Prostate gland (tissue), 2 donors: ENCODE data around the gene NUPR1. TPM values are rescaled to one million over a fixed set of nuclear protein-coding genes. Genes with fewer than 3 reads are reported as not detected.
"Not testable (repeated sequence)": the region's sequence is repeated elsewhere in the genome, so short reads cannot be mapped to it uniquely, and the experiment has no call there.

Source experiments
- DNase-seq: peaks from one replicate; pipeline ENCODE4 v3.0.0-alpha.2; 2019; ENCODE audit warnings: low spot score
- H3K27ac ChIP-seq, 2 donors: fragments of 200-600 bp; sonication (generic); 2 replicates each; pipeline ENCODE4 v1.5.1; 2017 to 2019
- H3K27me3 ChIP-seq: fragments of 200-600 bp; sonication (generic); replicated peaks from 2 replicates; pipeline ENCODE4 v1.5.1; 2019; ENCODE audit not compliant: insufficient read depth
- H3K36me3 ChIP-seq, 2 donors: fragments of 200-600 bp; sonication (generic); 1 replicate in 1 of 2; 2 replicates in 1 of 2; pipeline versions ENCODE4 v1.5.1 to v1.8.1; 2017 to 2019
- H3K4me1 ChIP-seq: fragments of 200-600 bp; sonication (generic); replicated peaks from 2 replicates; pipeline ENCODE4 v1.5.1; 2019
- H3K4me3 ChIP-seq, 2 donors: fragments of 200-600 bp; sonication (generic); 2 replicates each; pipeline ENCODE4 v1.5.1; 2017 to 2019
- H3K9me3 ChIP-seq: fragments of 200-600 bp; sonication (generic); 2 replicates; pipeline ENCODE4 v1.5.1; 2017
- POLR2A ChIP-seq: fragments of 450-650 bp; IDR thresholded peaks from one replicate; pipeline ENCODE4 v1.6.1; 2016; ENCODE audit warnings: antibody characterized with exemption, mild to moderate bottlenecking
- POLR2AphosphoS5 ChIP-seq: sonication (generic); formaldehyde crosslinking; IDR thresholded peaks from one replicate; pipeline ENCODE4 v1.6.1; 2017; ENCODE audit warnings: antibody characterized with exemption
- WGBS: methylation state at CpG from one replicate; pipeline ENCODE4 v1.1.5; 2018; 5-methylcytosine and 5-hydroxymethylcytosine counted together
- intact Hi-C: fragments of 100-400 bp; cut with DNase I; formaldehyde crosslinking; loops from one replicate; pipeline ENCODE4 v1.14.2; 2022
- total RNA-seq, 2 donors: library from RNA; depleted of rRNA; stranded (reverse); fragments of >200 nt; gene quantifications; one replicate each; pipeline ENCODE4 v1.1.0, GENCODE V29; 2016
- TF ChIP-seq, protein P1 (sequence below), 4 experiments: fragments of 200-600 bp in 2 of 4; fragments of 450-650 bp in 2 of 4; sonication (generic) in 2 of 4; IDR thresholded peaks; 1 replicate in 3 of 4; 2 replicates in 1 of 4; pipeline ENCODE4 v1.5.1; 2016 to 2019; ENCODE audit warnings: antibody characterized with exemption in 4 of 4, mild to moderate bottlenecking in 2 of 4, moderate library complexity in 2 of 4

Gene NUPR1
- total RNA-seq, 2 donors from 2014 or later: 79.6 to 107 TPM

- peak overlapping the region in 1 of 2 donors; percentile 33 for H3K27ac ChIP-seq
- H3K9me3 ChIP-seq: no peaks in the 10 kb centered on the region
- no peaks in the 10 kb centered on the region for H3K27me3 ChIP-seq
- WGBS: 93% methylated on average over 5 of the region's 5 CpGs
- H3K36me3 ChIP-seq: no peaks in the 10 kb centered on the region
- no peaks in the 10 kb centered on the region for H3K4me1 ChIP-seq
- no peak overlapping the region for H3K4me3 ChIP-seq
- TF ChIP-seq, protein P1, sequence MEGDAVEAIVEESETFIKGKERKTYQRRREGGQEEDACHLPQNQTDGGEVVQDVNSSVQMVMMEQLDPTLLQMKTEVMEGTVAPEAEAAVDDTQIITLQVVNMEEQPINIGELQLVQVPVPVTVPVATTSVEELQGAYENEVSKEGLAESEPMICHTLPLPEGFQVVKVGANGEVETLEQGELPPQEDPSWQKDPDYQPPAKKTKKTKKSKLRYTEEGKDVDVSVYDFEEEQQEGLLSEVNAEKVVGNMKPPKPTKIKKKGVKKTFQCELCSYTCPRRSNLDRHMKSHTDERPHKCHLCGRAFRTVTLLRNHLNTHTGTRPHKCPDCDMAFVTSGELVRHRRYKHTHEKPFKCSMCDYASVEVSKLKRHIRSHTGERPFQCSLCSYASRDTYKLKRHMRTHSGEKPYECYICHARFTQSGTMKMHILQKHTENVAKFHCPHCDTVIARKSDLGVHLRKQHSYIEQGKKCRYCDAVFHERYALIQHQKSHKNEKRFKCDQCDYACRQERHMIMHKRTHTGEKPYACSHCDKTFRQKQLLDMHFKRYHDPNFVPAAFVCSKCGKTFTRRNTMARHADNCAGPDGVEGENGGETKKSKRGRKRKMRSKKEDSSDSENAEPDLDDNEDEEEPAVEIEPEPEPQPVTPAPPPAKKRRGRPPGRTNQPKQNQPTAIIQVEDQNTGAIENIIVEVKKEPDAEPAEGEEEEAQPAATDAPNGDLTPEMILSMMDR (IDR thresholded peaks at IDR 0.05): no peak
- TF ChIP-seq POLR2A: no peak
- no peak for TF ChIP-seq POLR2AphosphoS5
- no peak for DNase-seq
- intact Hi-C loops: no loop called here
Measured at GRCh38 chr16:28527985-28528384, 10.8 kb downstream of the NUPR1 start.

GRCh38 chr16:28527100-28527785 is 11.5 kb downstream of the NUPR1 start:
- H3K36me3 ChIP-seq, intact Hi-C loops, DNase-seq, H3K9me3 ChIP-seq, H3K4me3 ChIP-seq, H3K4me1 ChIP-seq, H3K27me3 ChIP-seq: not testable (repeated sequence)
- WGBS: 92% methylated on average over 7 of the region's 7 CpGs
- peak; percentile 46 for TF ChIP-seq POLR2AphosphoS5
- H3K27ac ChIP-seq: peak overlapping the region; percentile 13 to 50

GRCh38 chr16:28526201-28527099 is 12.3 kb downstream of the NUPR1 start:
- H3K27ac ChIP-seq: peak overlapping the region; percentile 50 to 54
- no peak overlapping the region for H3K4me3 ChIP-seq
- H3K4me1 ChIP-seq: no peaks in the 10 kb centered on the region
- DNase-seq: no peak
- no peaks in the 10 kb centered on the region for H3K9me3 ChIP-seq
- H3K36me3 ChIP-seq: no peaks in the 10 kb centered on the region
- 85% methylated on average over 11 of the region's 11 CpGs for WGBS
- intact Hi-C loops: no loop called here
- H3K27me3 ChIP-seq: no peaks in the 10 kb centered on the region
- TF ChIP-seq POLR2A (no peak), POLR2AphosphoS5 (no peak)
- TF ChIP-seq, protein P1 (IDR thresholded peaks at IDR 0.05): no peak

DNA sequence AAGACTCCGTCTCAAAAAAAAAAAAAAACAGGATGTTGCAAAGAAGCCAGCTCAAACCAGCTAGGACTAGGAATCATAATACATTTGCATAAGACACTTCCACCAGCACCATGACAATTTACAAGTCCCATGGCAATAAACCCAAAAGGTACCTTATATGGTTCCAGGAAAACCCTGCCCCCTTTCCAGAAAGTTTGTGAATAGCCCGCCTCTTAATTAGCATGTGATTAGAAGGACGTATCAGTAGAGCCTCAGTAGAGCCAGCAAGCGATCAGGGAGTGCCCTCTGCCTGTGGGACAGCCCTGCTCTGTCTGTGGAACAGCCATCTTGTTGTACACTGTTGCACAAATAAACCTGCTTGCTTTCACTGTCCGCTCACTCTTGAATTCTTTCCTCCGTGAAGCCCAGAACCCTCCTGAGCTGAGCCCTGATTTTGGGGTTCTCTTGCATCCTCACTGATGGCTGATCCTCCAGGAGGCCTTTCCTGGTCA is 14.0 kb downstream of the NUPR1 start:
- H3K27ac ChIP-seq: no peak overlapping the region

DNA sequence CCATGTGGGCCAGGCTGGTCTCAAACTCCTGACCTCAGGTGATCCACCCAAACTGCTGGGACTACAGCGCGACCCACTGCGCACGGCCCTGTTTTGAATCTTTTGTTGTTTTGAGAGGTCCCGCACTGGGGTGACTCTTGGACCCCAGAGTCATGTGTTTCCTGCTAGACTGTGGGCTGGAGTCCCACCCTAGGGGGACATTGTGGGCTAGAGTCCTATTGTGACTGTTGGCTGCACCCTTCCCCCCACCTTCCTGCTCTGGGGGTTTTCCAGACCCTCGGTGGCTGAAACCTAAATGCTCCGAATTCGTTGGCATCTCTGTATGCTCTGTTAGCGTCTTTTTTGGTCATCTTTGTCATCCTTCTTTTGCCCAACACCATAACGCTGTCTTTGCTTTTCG is 16.0 kb downstream of the NUPR1 start:
- no peak for DNase-seq
- Histone ChIP-seq H3K4me1 (no peaks in the 10 kb centered on the region), H3K4me3 (no peak overlapping the region), H3K27ac (no peak overlapping the region), H3K9me3 (no peaks in the 10 kb centered on the region), H3K36me3 (no peaks in the 10 kb centered on the region), H3K27me3 (no peaks in the 10 kb centered on the region)
- TF ChIP-seq, protein P1 (IDR thresholded peaks at IDR 0.05): no peak
- no peak for TF ChIP-seq POLR2AphosphoS5
- no peak for TF ChIP-seq POLR2A
- 88% methylated on average over 11 of the region's 11 CpGs for WGBS
- intact Hi-C loops: no loop called here

More for the DNA sequence above, 14.0 kb downstream of the NUPR1 start:
- no peak for DNase-seq
- H3K9me3 ChIP-seq: no peaks in the 10 kb centered on the region
- H3K4me3 ChIP-seq: no peak overlapping the region
- no peaks in the 10 kb centered on the region for H3K27me3 ChIP-seq
- TF ChIP-seq POLR2A (no peak), POLR2AphosphoS5 (no peak)
- TF ChIP-seq, protein P1 (IDR thresholded peaks at IDR 0.05): no peak
- no peaks in the 10 kb centered on the region for H3K36me3 ChIP-seq
- WGBS: 68% methylated on average over 6 of the region's 6 CpGs
- no peaks in the 10 kb centered on the region for H3K4me1 ChIP-seq
- intact Hi-C loops: no loop called here
